HepG2 (cell line): ENCODE data around the gene HPD. TPM values are rescaled to one million over a fixed set of nuclear protein-coding genes. Genes with fewer than 3 reads are reported as not detected.
A peak's percentile ranks its signal among the peaks of the same experiment; 100 is the strongest.

Experiments used
- AGO2 ChIP-seq: fragments of 200-400 bp; formaldehyde crosslinking; optimal IDR thresholded peaks from 2 replicates; pipeline ENCODE3; 2017; ENCODE audit warnings: mild to moderate bottlenecking, low read depth, low read length, moderate library complexity
- ARID3A ChIP-seq: IDR thresholded peaks from 2 replicates; pipeline ENCODE4 v1.6.1; 2012; ENCODE audit warnings: low read depth, low read length, improper control_type of control experiment
- DMTF1 ChIP-seq: sonication (generic); formaldehyde crosslinking; IDR thresholded peaks from 2 replicates; pipeline ENCODE4 v1.4.0; 2020; ENCODE audit warnings: mild to moderate bottlenecking, missing genetic modification reagents
- E2F1 ChIP-seq: sonication (generic); formaldehyde crosslinking; IDR thresholded peaks from 2 replicates; pipeline ENCODE4 v1.5.0; 2020; ENCODE audit warnings: missing genetic modification reagents
- MAF1 ChIP-seq: sonication (generic); formaldehyde crosslinking; IDR thresholded peaks from 2 replicates; pipeline ENCODE4 v1.5.0; 2020; ENCODE audit warnings: missing genetic modification reagents, borderline replicate concordance
- MED13 ChIP-seq: sonication (generic); formaldehyde crosslinking; IDR thresholded peaks from 2 replicates; pipeline ENCODE4 v1.5.0; 2020; ENCODE audit warnings: missing genetic modification reagents
- MXD4 ChIP-seq: IDR thresholded peaks from 2 replicates; pipeline ENCODE4 v1.6.1; 2016; ENCODE audit warnings: mild to moderate bottlenecking, missing biosample characterization, missing genetic modification reagents
- MYC ChIP-seq: sonication (generic); formaldehyde crosslinking; IDR thresholded peaks from 2 replicates; pipeline ENCODE4 v1.9.0; 2021; ENCODE audit warnings: missing genetic modification reagents, borderline replicate concordance
- RORA ChIP-seq: sonication (generic); formaldehyde crosslinking; IDR thresholded peaks from 2 replicates; pipeline ENCODE4 v1.5.0; 2020; ENCODE audit warnings: mild to moderate bottlenecking, missing genetic modification reagents, moderate library complexity
- SMARCE1 ChIP-seq: fragments of 450-650 bp; IDR thresholded peaks from 2 replicates; pipeline ENCODE4 v1.6.1; 2017; ENCODE audit warnings: borderline replicate concordance
- TOPORS ChIP-seq: sonication (generic); formaldehyde crosslinking; IDR thresholded peaks from 2 replicates; pipeline ENCODE4 v1.8.0; 2023; ENCODE audit warnings: mild to moderate bottlenecking, missing genetic modification reagents
- ZFP1 ChIP-seq: IDR thresholded peaks from 2 replicates; pipeline ENCODE4 v1.6.1; 2016
- ZNF441 ChIP-seq: sonication (generic); formaldehyde crosslinking; IDR thresholded peaks from 2 replicates; pipeline ENCODE4 v1.7.0; 2021; ENCODE audit warnings: missing genetic modification reagents, borderline replicate concordance
- ZNF510 ChIP-seq: sonication (generic); formaldehyde crosslinking; IDR thresholded peaks from 2 replicates; pipeline ENCODE4 v1.4.0; 2020; ENCODE audit warnings: low read depth, mild to moderate bottlenecking, missing genetic modification reagents
- ZNF556 ChIP-seq: sonication (generic); formaldehyde crosslinking; IDR thresholded peaks from 2 replicates; pipeline ENCODE4 v1.4.0; 2020; ENCODE audit warnings: mild to moderate bottlenecking, missing genetic modification reagents, borderline replicate concordance
- ZNF567 ChIP-seq: sonication (generic); formaldehyde crosslinking; IDR thresholded peaks from 2 replicates; pipeline ENCODE4 v1.8.1; 2023; ENCODE audit warnings: mild to moderate bottlenecking, missing genetic modification reagents, borderline replicate concordance
- ZNF589 ChIP-seq: sonication (generic); formaldehyde crosslinking; conservative IDR thresholded peaks from 2 replicates; pipeline ENCODE4 v1.8.0; 2022; ENCODE audit warnings: mild to moderate bottlenecking, moderate library complexity, missing genetic modification reagents
- ZNF629 ChIP-seq: sonication (generic); formaldehyde crosslinking; conservative IDR thresholded peaks from 2 replicates; pipeline ENCODE4 v1.5.0; 2020; ENCODE audit warnings: missing genetic modification reagents
- ZNF776 ChIP-seq: sonication (generic); formaldehyde crosslinking; IDR thresholded peaks from 2 replicates; pipeline ENCODE4 v1.4.0; 2020; ENCODE audit warnings: mild to moderate bottlenecking, missing genetic modification reagents
- ZXDC ChIP-seq: sonication (generic); formaldehyde crosslinking; IDR thresholded peaks from 2 replicates; pipeline ENCODE4 v1.5.0; 2020; ENCODE audit warnings: mild to moderate bottlenecking, missing genetic modification reagents
- polyA plus RNA-seq, 8 experiments: library from polyadenylated mRNA; depleted of rRNA in 3 of 8; stranded (reverse) in 7 of 8; unstranded in 1 of 8; fragments of >200 nt; fragmentation: Illumina TruSeq in 4 of 8; extraction: Trizol in 4 of 8; gene quantifications; 2 replicates each; pipeline versions ENCODE4 v1.2.1 to v1.2.3, GENCODE V29; 2011 to 2016; ENCODE audit warnings: low read depth in 4 of 8, missing spikeins in 1 of 8, mixed read lengths in 1 of 8; ENCODE audit not compliant: insufficient read depth in 1 of 8
- total RNA-seq, 5 experiments: library from RNA; depleted of rRNA; stranded (reverse); fragments of >200 nt; fragmentation: Illumina TruSeq; extraction: Trizol; gene quantifications; 2 replicates each; pipeline ENCODE4 v1.2.3, GENCODE V29; 2016; ENCODE audit warnings: low read depth in 1 of 5

The HPD gene
- total and polyA plus RNA-seq, 2 of the 13 experiments (the other 11 are each of a cell fraction or from before 2014, with no cell fraction given): 120 to 195 TPM

- TF ChIP-seq DMTF1 (no peak), ZNF556 (peak; percentile 88; the same call in 1 of the 2 replicates), E2F1 (no peak), MED13 (CRISPR knock-in tag) (peak; percentile 52; the same call in 1 of the 2 replicates), MAF1 (CRISPR knock-in tag) (no peak), ARID3A (0 out of 2 replicates have a peak, but pooled peaks have one; percentile 12), ZNF629 (no peak), TOPORS (no peak; the same call in 1 of the 2 replicates), RORA (CRISPR knock-in tag) (no peak), MYC (CRISPR knock-in tag) (peak; percentile 86), ZXDC (CRISPR knock-in tag) (no peak), ZNF510 (no peak), SMARCE1 (no peak), AGO2 (peak; percentile 92), MXD4 (peak; percentile 52; the same call in 1 of the 2 replicates), ZNF441 (no peak), ZNF589 (CRISPR knock-in tag) (peak; percentile 43; the same call in 1 of the 2 replicates), ZFP1 (CRISPR knock-in tag) (peak; percentile 85), ZNF567 (CRISPR knock-in tag) (no peak), ZNF776 (CRISPR knock-in tag) (no peak)
Measured at GRCh38 chr12:121796855-121797751, 61.6 kb downstream of the HPD start (continued).
